RPMI8226 (cell line): ENCODE measurements around the gene PTPN14.
"Not testable (repeated sequence)": the region's sequence is repeated elsewhere in the genome, so short reads cannot be mapped to it uniquely, and the experiment has no call there.

Experiments
- DNase-seq: peaks from one replicate; pipeline ENCODE4 v3.0.0-alpha.2; 2015

The PTPN14 gene

GRCh38 chr1:214540324-214540723 lies 11.1 kb downstream of the PTPN14 start:
- DNase-seq = no peak

- DNase-seq = no peak
These were observed 12.9 kb downstream of the PTPN14 start for GRCh38 chr1:214538496-214538895.

- DNase-seq = no peak
These were observed 13.4 kb downstream of the PTPN14 start for GRCh38 chr1:214537872-214538473.

- DNase-seq = no peak
These were observed 14.2 kb downstream of the PTPN14 start for GRCh38 chr1:214537219-214537618.

GRCh38 chr1:214532070-214532469 lies 19.3 kb downstream of the PTPN14 start:
- no peak for DNase-seq

- DNase-seq = peak; percentile 72
These were observed 25.8 kb downstream of the PTPN14 start for GRCh38 chr1:214525535-214526019.

GRCh38 chr1:214524824-214525223 lies 26.6 kb downstream of the PTPN14 start:
- peak; percentile 49 for DNase-seq

GRCh38 chr1:214523124-214523824 lies 28.1 kb downstream of the PTPN14 start:
- no peak for DNase-seq

- not testable (repeated sequence) for DNase-seq
These were observed 29.9 kb downstream of the PTPN14 start for GRCh38 chr1:214521458-214521857.

- DNase-seq = no peak
These were observed 30.7 kb downstream of the PTPN14 start for GRCh38 chr1:214520544-214521165.

- DNase-seq = no peak
These were observed 33.0 kb downstream of the PTPN14 start for GRCh38 chr1:214518361-214518760.

- no peak for DNase-seq
These were observed 34.7 kb downstream of the PTPN14 start for GRCh38 chr1:214516434-214517326.

- no peak for DNase-seq
These were observed 35.6 kb downstream of the PTPN14 start for GRCh38 chr1:214515544-214516433.

GRCh38 chr1:214514819-214515383 lies 36.5 kb downstream of the PTPN14 start:
- no peak for DNase-seq

GRCh38 chr1:214514032-214514818 lies 37.2 kb downstream of the PTPN14 start:
- peak; percentile 18 for DNase-seq

- DNase-seq = no peak
These were observed 38.0 kb downstream of the PTPN14 start for GRCh38 chr1:214513394-214513793.

GRCh38 chr1:214511639-214511998 lies 39.8 kb downstream of the PTPN14 start:
- DNase-seq = no peak

- no peak for DNase-seq
These were observed 40.3 kb downstream of the PTPN14 start for GRCh38 chr1:214510914-214511638.

GRCh38 chr1:214510477-214510876 lies 40.9 kb downstream of the PTPN14 start:
- DNase-seq = no peak

- DNase-seq = not testable (repeated sequence)
These were observed 41.8 kb downstream of the PTPN14 start for GRCh38 chr1:214509622-214510021.
